ENCODE data around the gene ZNF497. TPM values are rescaled to one million over a fixed set of nuclear protein-coding genes. Genes with fewer than 3 reads are reported as not detected.
"Not testable (repeated sequence)": the region's sequence is repeated elsewhere in the genome, so short reads cannot be mapped to it uniquely, and the experiment has no call there.

The ZNF497 gene
- total and polyA plus RNA-seq, 2 donors (not counting 1 experiment from before 2014, with no cell fraction given) = 1.6 to 2.7 TPM

DNA sequence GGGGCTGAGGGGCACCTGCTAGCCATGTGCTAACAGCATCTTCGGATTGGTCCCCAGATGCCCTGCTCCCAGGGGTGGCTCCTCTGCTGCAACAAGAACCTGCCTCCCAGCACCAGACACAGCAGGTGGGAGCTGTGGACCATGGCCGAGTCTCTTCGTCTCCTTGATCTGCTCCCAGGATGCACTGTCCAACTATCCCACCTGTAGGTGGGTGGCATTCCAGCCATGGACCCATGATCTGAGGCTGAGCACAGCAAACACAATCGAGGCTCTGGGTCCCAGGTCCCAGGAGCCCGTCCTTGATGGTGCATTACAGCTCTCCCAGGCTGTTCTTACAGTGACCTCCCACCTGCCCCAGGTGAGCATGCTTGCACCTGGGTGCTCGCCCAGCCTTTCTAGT, 16.7 kb upstream of the ZNF497 start:
- H3K9me3 ChIP-seq (ENCODE audit: control extremely low read depth in 1 of 3, control insufficient read depth in 2 of 3, insufficient read depth in 1 of 3, low read length in 2 of 3) = no peaks in the 10 kb centered on the region
- H3K27ac ChIP-seq (ENCODE audit: low read length in 2 of 2) = no peak overlapping the region
- intact Hi-C loops (cut with micrococcal nuclease) = no loop called here
- H3K27ac Mint-ChIP-seq = peak overlapping the region; percentile 95
- H4K20me1 ChIP-seq (ENCODE audit: control insufficient read depth, insufficient read depth, low read length, poor library complexity, severe bottlenecking) = no peaks in the 10 kb centered on the region
- H3K9me3 Mint-ChIP-seq (ENCODE audit: insufficient read depth) = no peaks in the 10 kb centered on the region
- no peaks in the 10 kb centered on the region for H3K27me3 ChIP-seq (replicated peaks in 1 of 4; ENCODE audit: control extremely low read depth in 1 of 4, control insufficient read depth in 3 of 4, insufficient read depth in 4 of 4, low read length in 3 of 4)
- no peak for ATAC-seq (ENCODE audit: low read depth)
- H3K27me3 Mint-ChIP-seq = no peaks in the 10 kb centered on the region
- H3K9ac ChIP-seq (ENCODE audit: low read length) = no peak overlapping the region
- peaks cover 20 to 28% of the 10 kb centered on the region in 2 donors for H3K4me1 ChIP-seq (ENCODE audit: control insufficient read depth in 2 of 2, insufficient read depth in 2 of 2, low read length in 2 of 2)
- H3K79me2 ChIP-seq (ENCODE audit: control insufficient read depth, insufficient read depth, low read length) = peaks cover 22% of the 10 kb centered on the region
- DNase-seq = no peak
- CTCF ChIA-PET = interaction anchor here (0.9 kb wide), 1 partner anchor 16 kb away, joined by 4 read pairs; no protein-coding TSS in a partner anchor
- no peak overlapping the region for H3K4me3 ChIP-seq (ENCODE audit: control extremely low read depth in 1 of 5, extremely low read depth in 1 of 5, insufficient read depth in 1 of 5, low read depth in 2 of 5, low read length in 4 of 5)
- POLR2A ChIA-PET = interaction anchor here (0.6 to 4.0 kb wide), 2 partner anchors 16 to 529 kb away, joined by 3 to 35 read pairs; partner anchors contain the start of gene ZNF497
- TF ChIP-seq, protein P1, sequence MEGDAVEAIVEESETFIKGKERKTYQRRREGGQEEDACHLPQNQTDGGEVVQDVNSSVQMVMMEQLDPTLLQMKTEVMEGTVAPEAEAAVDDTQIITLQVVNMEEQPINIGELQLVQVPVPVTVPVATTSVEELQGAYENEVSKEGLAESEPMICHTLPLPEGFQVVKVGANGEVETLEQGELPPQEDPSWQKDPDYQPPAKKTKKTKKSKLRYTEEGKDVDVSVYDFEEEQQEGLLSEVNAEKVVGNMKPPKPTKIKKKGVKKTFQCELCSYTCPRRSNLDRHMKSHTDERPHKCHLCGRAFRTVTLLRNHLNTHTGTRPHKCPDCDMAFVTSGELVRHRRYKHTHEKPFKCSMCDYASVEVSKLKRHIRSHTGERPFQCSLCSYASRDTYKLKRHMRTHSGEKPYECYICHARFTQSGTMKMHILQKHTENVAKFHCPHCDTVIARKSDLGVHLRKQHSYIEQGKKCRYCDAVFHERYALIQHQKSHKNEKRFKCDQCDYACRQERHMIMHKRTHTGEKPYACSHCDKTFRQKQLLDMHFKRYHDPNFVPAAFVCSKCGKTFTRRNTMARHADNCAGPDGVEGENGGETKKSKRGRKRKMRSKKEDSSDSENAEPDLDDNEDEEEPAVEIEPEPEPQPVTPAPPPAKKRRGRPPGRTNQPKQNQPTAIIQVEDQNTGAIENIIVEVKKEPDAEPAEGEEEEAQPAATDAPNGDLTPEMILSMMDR (IDR thresholded peaks at IDR 0.05) = no peak
- TF ChIP-seq EZH2 (IDR thresholded peaks at IDR 0.05; ENCODE audit: borderline replicate concordance, insufficient read depth, low read depth, low read length, poor library complexity, severe bottlenecking) = no peak
- H3K4me1 Mint-ChIP-seq = peaks cover 26% of the 10 kb centered on the region
- peak overlapping the region; percentile 83 for H3K4me2 ChIP-seq (replicated peaks; ENCODE audit: low read depth, low read length, poor library complexity, severe bottlenecking)
- WGBS (ENCODE audit: insufficient coverage) = 90% methylated on average over 6 of the region's 6 CpGs
- H2AFZ ChIP-seq (ENCODE audit: insufficient read depth, low read depth, low read length, poor library complexity, severe bottlenecking) = no peak overlapping the region
- peaks cover 0 to 2% of the 10 kb centered on the region in 2 experiments for H3K36me3 ChIP-seq (replicated peaks in 1 of 2; ENCODE audit: control extremely low read depth in 1 of 2, control insufficient read depth in 1 of 2, extremely low read depth in 1 of 2, insufficient read depth in 2 of 2, low read length in 1 of 2)
- H3K4me3 Mint-ChIP-seq = peak overlapping the region; percentile 92

DNA sequence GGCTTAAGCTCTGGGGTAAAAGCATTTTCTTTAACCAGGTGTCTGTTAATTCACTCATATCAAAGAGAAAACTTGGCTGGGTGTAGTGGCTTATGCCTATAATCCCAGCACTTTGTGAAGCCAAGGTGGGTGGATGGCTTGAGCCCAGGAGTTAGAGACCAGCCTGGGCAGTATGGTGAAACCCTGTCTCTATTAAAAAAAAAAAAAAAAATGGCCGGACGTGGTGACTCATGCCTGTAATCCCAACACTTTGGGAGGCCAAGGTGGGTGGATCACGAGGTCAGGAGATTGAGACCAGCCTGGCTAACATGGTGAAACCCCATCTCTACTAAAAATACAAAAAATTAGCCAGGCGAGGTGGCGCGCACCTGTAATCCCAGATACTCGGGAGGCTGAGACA, 14.2 kb upstream of the ZNF497 start:
- H3K4me2 ChIP-seq (replicated peaks; ENCODE audit: low read depth, low read length, poor library complexity, severe bottlenecking); intact Hi-C loops (cut with micrococcal nuclease); H3K9me3 ChIP-seq (ENCODE audit: control extremely low read depth in 1 of 3, control insufficient read depth in 2 of 3, insufficient read depth in 1 of 3, low read length in 2 of 3); DNase-seq; H3K27me3 ChIP-seq (replicated peaks in 1 of 4; ENCODE audit: control extremely low read depth in 1 of 4, control insufficient read depth in 3 of 4, insufficient read depth in 4 of 4, low read length in 3 of 4); POLR2A ChIA-PET; H3K27ac ChIP-seq (ENCODE audit: low read length in 2 of 2); H3K4me3 ChIP-seq (ENCODE audit: control extremely low read depth in 1 of 5, extremely low read depth in 1 of 5, insufficient read depth in 1 of 5, low read depth in 2 of 5, low read length in 4 of 5); H3K9me3 Mint-ChIP-seq (ENCODE audit: insufficient read depth); H3K27ac Mint-ChIP-seq; H3K9ac ChIP-seq (ENCODE audit: low read length); H2AFZ ChIP-seq (ENCODE audit: insufficient read depth, low read depth, low read length, poor library complexity, severe bottlenecking); H3K36me3 ChIP-seq (replicated peaks in 1 of 2; ENCODE audit: control extremely low read depth in 1 of 2, control insufficient read depth in 1 of 2, extremely low read depth in 1 of 2, insufficient read depth in 2 of 2, low read length in 1 of 2); H3K4me3 Mint-ChIP-seq; H3K27me3 Mint-ChIP-seq; H4K20me1 ChIP-seq (ENCODE audit: control insufficient read depth, insufficient read depth, low read length, poor library complexity, severe bottlenecking); CTCF ChIA-PET; ATAC-seq (ENCODE audit: low read depth): not testable (repeated sequence)
- H3K79me2 ChIP-seq (ENCODE audit: control insufficient read depth, insufficient read depth, low read length) = peaks cover 25% of the 10 kb centered on the region
- H3K4me1 Mint-ChIP-seq = peaks cover 20% of the 10 kb centered on the region
- peaks cover 15 to 21% of the 10 kb centered on the region in 2 donors for H3K4me1 ChIP-seq (ENCODE audit: control insufficient read depth in 2 of 2, insufficient read depth in 2 of 2, low read length in 2 of 2)
- 100% methylated on average over 1 of the region's 7 CpGs for WGBS (ENCODE audit: insufficient coverage)

Measured in B cell (primary cell).